GM12878 (cell line): ENCODE measurements around the gene ARHGEF1. TPM values are rescaled to one million over a fixed set of nuclear protein-coding genes. Genes with fewer than 3 reads are reported as not detected.

Experiments used
- ATAC-seq: fragments of 200-7000 bp; cut with Tn5 transposase; 3 replicates; pipeline ENCODE4 v1.9.1; 2020; ENCODE audit warnings: mild to moderate bottlenecking, moderate library complexity
- BruUV-seq: library from RNA; stranded (reverse); fragments of 400-500 nt; replicated peaks from 2 replicates; lab custom pipeline; 2021; lab: Mats Ljungman, UMichigan
- CTCF ChIA-PET: fragments of 300-600 bp; sonication (Branson Sonifier 250); formaldehyde crosslinking; extraction: SDS; loops from one replicate; lab custom pipeline; 2021; ENCODE audit warnings: inconsistent platforms; lab: Yijun Ruan, JAX
- POLR2A ChIA-PET: fragments of 350-600 bp; formaldehyde crosslinking; extraction: SDS; loops from one replicate; lab custom pipeline; 2021; ENCODE audit warnings: inconsistent platforms; lab: Charles Lee
- RAD21 ChIA-PET: fragments of 300-600 bp; sonication (Branson Sonifier 250); formaldehyde crosslinking; loops from one replicate; lab custom pipeline; 2023; ENCODE audit warnings: antibody characterized with exemption; ENCODE audit not compliant: unreplicated experiment; lab: Charles Lee
- SMC1A ChIA-PET: fragments of 300-600 bp; sonication (Branson Sonifier 250); formaldehyde crosslinking; loops from one replicate; lab custom pipeline; 2023; ENCODE audit not compliant: unreplicated experiment, uncharacterized antibody; lab: Charles Lee
- DNase-seq: peaks from one replicate; pipeline ENCODE4 v3.0.0-alpha.2; 2011; ENCODE audit warnings: low read depth, low spot score
- FAIRE-seq: peaks from 3 replicates; lab custom pipeline; 2011; peaks lifted over from hg19 to GRCh38; lab: Jason Lieb, UNC
- H2AFZ ChIP-seq: 2 replicates; pipeline ENCODE4 v1.6.0; 2011; ENCODE audit warnings: low read depth, low read length, control low read depth; ENCODE audit not compliant: control insufficient read depth
- H3K27ac ChIP-seq: 2 replicates; pipeline ENCODE4 v1.5.1; 2011; ENCODE audit warnings: control low read depth; ENCODE audit not compliant: control insufficient read depth, insufficient read depth
- H3K27me3 ChIP-seq, 2 experiments: replicated peaks in 1 of 2; 2 replicates each; pipeline versions ENCODE4 v1.6.0 to v1.6.1; 2011; ENCODE audit warnings: low read length in 1 of 2; ENCODE audit not compliant: control insufficient read depth in 2 of 2, insufficient read depth in 2 of 2
- H3K36me3 ChIP-seq, 2 experiments: 2 replicates each; pipeline ENCODE4 v1.5.1; 2011; ENCODE audit warnings: low read length in 1 of 2; ENCODE audit not compliant: control insufficient read depth in 2 of 2, insufficient read depth in 2 of 2
- H3K4me1 ChIP-seq: 2 replicates; pipeline ENCODE4 v1.6.1; 2011; ENCODE audit warnings: mild to moderate bottlenecking, low read length, moderate library complexity, mixed read lengths; ENCODE audit not compliant: control insufficient read depth, insufficient read depth
- H3K4me2 ChIP-seq: 2 replicates; pipeline ENCODE4 v1.6.0; 2011; ENCODE audit warnings: control low read depth; ENCODE audit not compliant: control insufficient read depth, insufficient read depth
- H3K4me3 ChIP-seq: fragments of 200-600 bp; sonication (generic); 2 replicates; pipeline ENCODE4 v1.5.1; 2016
- H3K79me2 ChIP-seq: 2 replicates; pipeline ENCODE4 v1.6.0; 2011; ENCODE audit warnings: low read length; ENCODE audit not compliant: control insufficient read depth, insufficient read depth
- H3K9ac ChIP-seq: 2 replicates; pipeline ENCODE4 v1.8.0; 2011; ENCODE audit warnings: low read length, control low read depth, mixed read lengths; ENCODE audit not compliant: control insufficient read depth, insufficient read depth
- H3K9me3 ChIP-seq: replicated peaks from 3 replicates; pipeline ENCODE4 v1.5.1; 2011; ENCODE audit warnings: mild to moderate bottlenecking, low read length; ENCODE audit not compliant: control insufficient read depth, insufficient read depth
- H4K20me1 ChIP-seq: 2 replicates; pipeline ENCODE4 v1.6.0; 2011; ENCODE audit not compliant: control insufficient read depth, insufficient read depth
- ATF3 ChIP-seq: IDR thresholded peaks from 2 replicates; pipeline ENCODE4 v1.6.1; 2011; ENCODE audit warnings: low read depth, mild to moderate bottlenecking, low read length, moderate library complexity, borderline replicate concordance; ENCODE audit errors: extremely low read depth
- BACH1 ChIP-seq: fragments of 450-650 bp; IDR thresholded peaks from 2 replicates; pipeline ENCODE4 v1.6.1; 2017; ENCODE audit warnings: mild to moderate bottlenecking, borderline replicate concordance
- CTCF ChIP-seq, 3 experiments: IDR thresholded peaks in 2 of 3; conservative IDR thresholded peaks in 1 of 3; 2 replicates each; pipeline ENCODE4 v1.5.1; 2011; ENCODE audit warnings: low read depth in 3 of 3, low read length in 3 of 3, mild to moderate bottlenecking in 3 of 3, control low read depth in 2 of 3, moderate library complexity in 2 of 3, inconsistent platforms in 1 of 3, mixed read lengths in 1 of 3; ENCODE audit not compliant: control insufficient read depth in 2 of 3, insufficient read depth in 1 of 3; ENCODE audit errors: extremely low read depth in 1 of 3
- EZH2 ChIP-seq: IDR thresholded peaks from 2 replicates; pipeline ENCODE4 v1.6.1; 2012; ENCODE audit warnings: low read depth, mild to moderate bottlenecking, control low read depth, inconsistent platforms, low read length, borderline replicate concordance; ENCODE audit not compliant: control insufficient read depth
- GABPA ChIP-seq: IDR thresholded peaks from 2 replicates; pipeline ENCODE4 v1.6.1; 2014; ENCODE audit warnings: antibody characterized with exemption, low read depth, mild to moderate bottlenecking, inconsistent platforms
- PML ChIP-seq: IDR thresholded peaks from 2 replicates; pipeline ENCODE4 v1.6.1; 2012; ENCODE audit warnings: low read length, inconsistent platforms
- SIN3A ChIP-seq: IDR thresholded peaks from 2 replicates; pipeline ENCODE4 v1.6.1; 2012; ENCODE audit warnings: low read depth, low read length, improper control_type of control experiment
- SMARCA5 ChIP-seq: fragments of 450-650 bp; IDR thresholded peaks from 2 replicates; pipeline ENCODE4 v1.6.1; 2017; ENCODE audit warnings: mild to moderate bottlenecking
- ZNF24 ChIP-seq: fragments of 450-650 bp; IDR thresholded peaks from 2 replicates; pipeline ENCODE4 v1.6.1; 2017; ENCODE audit warnings: antibody characterized with exemption, mild to moderate bottlenecking
- ZNF622 ChIP-seq: fragments of 450-650 bp; IDR thresholded peaks from 2 replicates; pipeline ENCODE4 v1.6.1; 2017; ENCODE audit warnings: mild to moderate bottlenecking, inconsistent platforms
- ZSCAN29 ChIP-seq: fragments of 450-650 bp; IDR thresholded peaks from 2 replicates; pipeline ENCODE4 v1.6.1; 2017; ENCODE audit warnings: mild to moderate bottlenecking, moderate library complexity
- WGBS: methylation state at CpG from one replicate; pipeline ENCODE4 v1.1.6; 2016; ENCODE audit warnings: low lambda C conversion rate; ENCODE audit not compliant: insufficient replicate concordance, insufficient coverage; ENCODE audit errors: missing lambda C conversion rate; 5-methylcytosine and 5-hydroxymethylcytosine counted together
- in situ Hi-C: fragments of 300-500 bp; cut with MboI; formaldehyde crosslinking; loops from 9 replicates; pipeline ENCODE4 v1.14.3; 2018; ENCODE audit warnings: mixed read lengths
- intact Hi-C: fragments of 100-400 bp; cut with micrococcal nuclease; formaldehyde crosslinking; loops from one replicate; pipeline ENCODE4 v1.14.2; 2022; ENCODE audit not compliant: unreplicated experiment
- polyA plus RNA-seq, 11 experiments: library from polyadenylated mRNA; depleted of rRNA in 4 of 11; unstranded in 6 of 11; stranded (reverse) in 5 of 11; fragments of >200 nt; fragmentation: Nextera tagmentation in 4 of 11; fragmentation: Illumina TruSeq in 1 of 11; extraction: Ambion mirVana in 4 of 11; extraction: Trizol in 1 of 11; gene quantifications; 1 replicate in 1 of 11; 2 replicates in 10 of 11; pipeline versions ENCODE4 v1.2.1 to v1.2.3, GENCODE V29; 2011 to 2016; ENCODE audit warnings: inconsistent platforms in 2 of 11, missing spikeins in 2 of 11, low read depth in 1 of 11
- total RNA-seq, 4 experiments: library from RNA; depleted of rRNA in 3 of 4; stranded (reverse); fragments of >200 nt in 3 of 4; fragmentation: Illumina TruSeq in 1 of 4; extraction: Trizol in 1 of 4; gene quantifications; 2 replicates each; pipeline versions ENCODE4 v1.2.1 to v1.2.3, GENCODE V29; 2013 to 2021
- TF ChIP-seq, protein P1 (sequence below): fragments of 450-650 bp; IDR thresholded peaks from 2 replicates; pipeline ENCODE4 v1.6.1; 2018; ENCODE audit warnings: mild to moderate bottlenecking, low read depth, moderate library complexity; ENCODE audit not compliant: partially characterized antibody
- TF ChIP-seq, protein P2 (sequence below): fragments of 450-650 bp; formaldehyde crosslinking; IDR thresholded peaks from 2 replicates; pipeline ENCODE4 v1.4.0; 2020; ENCODE audit warnings: mild to moderate bottlenecking, moderate library complexity

Gene ARHGEF1
- total and polyA plus RNA-seq, 10 of the 15 experiments (the other 5 are each of a cell fraction or from before 2014, with no cell fraction given): 1.2 to 207 (median 53.9) TPM

GRCh38 chr19:41845051-41845590 is 37.9 kb upstream of the ARHGEF1 start (continued):
- TF ChIP-seq, protein P1, sequence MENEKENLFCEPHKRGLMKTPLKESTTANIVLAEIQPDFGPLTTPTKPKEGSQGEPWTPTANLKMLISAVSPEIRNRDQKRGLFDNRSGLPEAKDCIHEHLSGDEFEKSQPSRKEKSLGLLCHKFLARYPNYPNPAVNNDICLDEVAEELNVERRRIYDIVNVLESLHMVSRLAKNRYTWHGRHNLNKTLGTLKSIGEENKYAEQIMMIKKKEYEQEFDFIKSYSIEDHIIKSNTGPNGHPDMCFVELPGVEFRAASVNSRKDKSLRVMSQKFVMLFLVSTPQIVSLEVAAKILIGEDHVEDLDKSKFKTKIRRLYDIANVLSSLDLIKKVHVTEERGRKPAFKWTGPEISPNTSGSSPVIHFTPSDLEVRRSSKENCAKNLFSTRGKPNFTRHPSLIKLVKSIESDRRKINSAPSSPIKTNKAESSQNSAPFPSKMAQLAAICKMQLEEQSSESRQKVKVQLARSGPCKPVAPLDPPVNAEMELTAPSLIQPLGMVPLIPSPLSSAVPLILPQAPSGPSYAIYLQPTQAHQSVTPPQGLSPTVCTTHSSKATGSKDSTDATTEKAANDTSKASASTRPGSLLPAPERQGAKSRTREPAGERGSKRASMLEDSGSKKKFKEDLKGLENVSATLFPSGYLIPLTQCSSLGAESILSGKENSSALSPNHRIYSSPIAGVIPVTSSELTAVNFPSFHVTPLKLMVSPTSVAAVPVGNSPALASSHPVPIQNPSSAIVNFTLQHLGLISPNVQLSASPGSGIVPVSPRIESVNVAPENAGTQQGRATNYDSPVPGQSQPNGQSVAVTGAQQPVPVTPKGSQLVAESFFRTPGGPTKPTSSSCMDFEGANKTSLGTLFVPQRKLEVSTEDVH: no peak
- TF ChIP-seq PML (no peak), ZNF622 (no peak), BACH1 (no peak), ATF3 (no peak)
- TF ChIP-seq, all 136 proteins: peak for 0

- DNase-seq (no peak), ATAC-seq (no peak), FAIRE-seq (no peak)
- 55% methylated on average over 19 of the region's 19 CpGs for WGBS
- Histone ChIP-seq H3K4me3 (no peak overlapping the region), H3K36me3 (no peaks in the 10 kb centered on the region), H3K9me3 (no peaks in the 10 kb centered on the region), H3K27ac (no peak overlapping the region), H2AFZ (no peak overlapping the region), H3K9ac (no peak overlapping the region), H3K27me3 (peaks cover 1 to 5% of the 10 kb centered on the region in 2 experiments; a peak in 3 of 4 replicates), H3K79me2 (no peaks in the 10 kb centered on the region), H3K4me1 (no peaks in the 10 kb centered on the region), H4K20me1 (no peaks in the 10 kb centered on the region), H3K4me2 (no peak overlapping the region)
- SMC1A ChIA-PET: no interaction called here
- in situ Hi-C loops: no loop called here
- RAD21 ChIA-PET: no interaction called here
- intact Hi-C loops: no loop called here
- POLR2A ChIA-PET: no interaction called here
- CTCF ChIA-PET: interaction anchor here (0.7 kb wide), 1 partner anchor 12 kb away, joined by 3 read pairs; no protein-coding TSS in a partner anchor
- BruUV-seq: no TSS peak
- TF ChIP-seq CTCF (IDR thresholded peaks at IDR 0.05 in 2 of 3, conservative IDR thresholded peaks at IDR 0.05 in 1 of 3; ENCODE audit: control insufficient read depth in 2 of 3, extremely low read depth in 1 of 3, insufficient read depth in 1 of 3, low read depth in 3 of 3, low read length in 3 of 3): no peak
- no peak for TF ChIP-seq ZNF24
- no peak for TF ChIP-seq EZH2
- TF ChIP-seq GABPA: no peak
- TF ChIP-seq SIN3A: no peak
- TF ChIP-seq, protein P2, sequence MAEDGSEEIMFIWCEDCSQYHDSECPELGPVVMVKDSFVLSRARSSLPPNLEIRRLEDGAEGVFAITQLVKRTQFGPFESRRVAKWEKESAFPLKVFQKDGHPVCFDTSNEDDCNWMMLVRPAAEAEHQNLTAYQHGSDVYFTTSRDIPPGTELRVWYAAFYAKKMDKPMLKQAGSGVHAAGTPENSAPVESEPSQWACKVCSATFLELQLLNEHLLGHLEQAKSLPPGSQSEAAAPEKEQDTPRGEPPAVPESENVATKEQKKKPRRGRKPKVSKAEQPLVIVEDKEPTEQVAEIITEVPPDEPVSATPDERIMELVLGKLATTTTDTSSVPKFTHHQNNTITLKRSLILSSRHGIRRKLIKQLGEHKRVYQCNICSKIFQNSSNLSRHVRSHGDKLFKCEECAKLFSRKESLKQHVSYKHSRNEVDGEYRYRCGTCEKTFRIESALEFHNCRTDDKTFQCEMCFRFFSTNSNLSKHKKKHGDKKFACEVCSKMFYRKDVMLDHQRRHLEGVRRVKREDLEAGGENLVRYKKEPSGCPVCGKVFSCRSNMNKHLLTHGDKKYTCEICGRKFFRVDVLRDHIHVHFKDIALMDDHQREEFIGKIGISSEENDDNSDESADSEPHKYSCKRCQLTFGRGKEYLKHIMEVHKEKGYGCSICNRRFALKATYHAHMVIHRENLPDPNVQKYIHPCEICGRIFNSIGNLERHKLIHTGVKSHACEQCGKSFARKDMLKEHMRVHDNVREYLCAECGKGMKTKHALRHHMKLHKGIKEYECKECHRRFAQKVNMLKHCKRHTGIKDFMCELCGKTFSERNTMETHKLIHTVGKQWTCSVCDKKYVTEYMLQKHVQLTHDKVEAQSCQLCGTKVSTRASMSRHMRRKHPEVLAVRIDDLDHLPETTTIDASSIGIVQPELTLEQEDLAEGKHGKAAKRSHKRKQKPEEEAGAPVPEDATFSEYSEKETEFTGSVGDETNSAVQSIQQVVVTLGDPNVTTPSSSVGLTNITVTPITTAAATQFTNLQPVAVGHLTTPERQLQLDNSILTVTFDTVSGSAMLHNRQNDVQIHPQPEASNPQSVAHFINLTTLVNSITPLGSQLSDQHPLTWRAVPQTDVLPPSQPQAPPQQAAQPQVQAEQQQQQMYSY (CRISPR knock-in tag): no peak
- TF ChIP-seq ZSCAN29: no peak
- TF ChIP-seq SMARCA5: no peak
Measured at GRCh38 chr19:41847351-41848105, 35.5 kb upstream of the ARHGEF1 start.
